HT1080 (cell line): ENCODE data around the gene HAPLN1. TPM values are rescaled to one million over a fixed set of nuclear protein-coding genes. Genes with fewer than 3 reads are reported as not detected.
"Not testable (repeated sequence)": the region's sequence is repeated elsewhere in the genome, so short reads cannot be mapped to it uniquely, and the experiment has no call there.

ENCODE experiments used
- DNase-seq: peaks from one replicate; pipeline ENCODE4 v3.0.0-alpha.2; 2015; ENCODE audit warnings: low read depth
- polyA plus RNA-seq, 2 experiments: library from polyadenylated mRNA; depleted of rRNA; stranded (reverse); fragments of >200 nt; gene quantifications; 2 replicates each; pipeline ENCODE4 v1.2.3, GENCODE V29; 2015
- total RNA-seq: library from RNA; depleted of rRNA; stranded (reverse); fragments of >200 nt; shearing (Covaris generic); gene quantifications from 2 replicates; pipeline ENCODE4 v1.2.3, GENCODE V29; 2014; rRNA removed

HAPLN1 gene
- total RNA-seq = not detected in 2 replicates
- not detected in 2 replicates for polyA plus RNA-seq (2015; cell fraction: cytosol; rRNA removed)
- not detected in 2 replicates for polyA plus RNA-seq (2015; cell fraction: nucleus; rRNA removed)

DNA sequence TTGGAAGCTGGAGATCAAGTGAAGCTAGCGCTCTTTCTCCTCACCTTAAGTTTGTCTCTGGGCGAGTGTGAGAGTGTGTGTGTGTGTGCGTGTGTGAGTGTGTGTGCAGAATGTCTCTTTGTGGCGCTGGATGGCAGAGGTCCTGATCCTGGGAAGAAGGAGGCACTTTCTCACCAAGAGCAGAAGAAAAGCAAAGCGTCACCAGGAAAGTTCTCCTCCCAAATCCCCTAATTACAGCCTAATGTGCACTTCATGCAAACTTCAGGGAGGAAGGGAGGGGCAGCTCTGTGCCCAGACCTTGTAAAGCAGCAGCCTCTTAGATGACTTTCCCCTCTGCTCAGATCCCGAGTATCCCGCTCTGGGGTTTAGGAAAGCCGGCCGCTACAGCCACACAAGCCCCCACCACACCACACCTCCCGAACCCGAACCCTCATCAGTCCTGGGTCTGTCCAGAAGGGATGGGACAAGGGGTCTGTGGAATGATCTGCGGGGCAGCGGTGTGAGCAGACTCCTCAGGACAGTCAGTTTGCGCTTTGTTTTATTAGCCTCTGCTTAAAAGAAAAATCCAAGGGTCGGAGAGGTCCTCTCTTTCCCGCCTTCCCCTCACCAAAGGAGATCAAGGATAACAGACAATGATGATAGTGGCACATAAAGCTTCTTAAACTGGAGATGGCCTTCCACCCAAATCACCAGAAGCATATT is at the start of gene HAPLN1:
Gene HAPLN1 (minus strand): TSS at position 20 of the 702 bp plus-strand sequence. CDS start 47,332 bp downstream, outside the sequence.
- DNase-seq = no peak

DNA sequence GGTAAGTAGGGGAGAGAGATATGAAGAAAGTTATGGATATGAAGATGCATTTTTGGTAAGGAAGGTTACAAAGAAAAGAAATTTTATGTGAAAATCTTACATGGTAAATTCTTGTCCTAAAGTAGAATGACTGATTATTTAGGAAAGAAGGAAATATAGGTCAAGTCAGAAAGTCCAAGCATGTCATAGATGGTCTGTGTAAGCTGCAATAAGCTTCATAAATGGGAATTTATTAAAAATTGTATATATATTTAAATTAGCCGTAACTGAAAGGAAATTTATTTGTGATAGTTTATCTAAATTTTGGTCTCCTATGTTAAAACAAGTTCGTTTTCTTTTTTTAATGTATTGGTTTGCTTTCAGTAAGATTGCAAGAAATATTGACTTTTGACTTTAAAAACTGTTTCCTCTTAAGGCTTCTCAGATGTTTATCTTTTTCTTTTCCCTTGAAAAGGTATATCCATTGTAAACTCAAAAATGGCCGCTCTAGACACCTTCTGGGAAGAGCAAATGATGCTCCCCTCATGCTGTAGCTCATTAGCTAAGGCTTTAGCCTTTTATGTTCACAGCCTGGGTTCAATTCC is 46.8 kb upstream of the HAPLN1 start:
- peak; percentile 3 for DNase-seq

GRCh38 chr5:83764101-83764500 is 43.4 kb upstream of the HAPLN1 start:
- no peak for DNase-seq

DNA sequence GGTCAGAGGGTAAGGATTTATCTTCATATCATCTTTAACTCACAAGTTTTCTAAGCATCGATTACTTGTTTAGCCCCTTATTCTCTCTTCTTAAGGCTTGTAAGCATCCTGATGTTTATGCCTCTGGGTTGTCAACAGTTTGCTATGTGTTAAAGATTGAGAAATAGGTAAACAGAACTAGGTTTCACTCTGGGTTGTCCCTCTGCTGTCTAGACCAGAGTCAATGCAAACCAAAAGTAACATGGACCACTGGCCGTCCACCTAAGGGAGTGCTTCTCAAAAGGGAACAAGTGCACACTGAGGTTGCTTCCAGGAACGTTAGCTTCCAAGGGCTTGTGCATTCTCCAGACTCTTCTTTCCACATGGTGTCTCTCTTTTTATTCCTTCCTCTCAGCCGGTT is 39.9 kb upstream of the HAPLN1 start:
- no peak for DNase-seq

DNA sequence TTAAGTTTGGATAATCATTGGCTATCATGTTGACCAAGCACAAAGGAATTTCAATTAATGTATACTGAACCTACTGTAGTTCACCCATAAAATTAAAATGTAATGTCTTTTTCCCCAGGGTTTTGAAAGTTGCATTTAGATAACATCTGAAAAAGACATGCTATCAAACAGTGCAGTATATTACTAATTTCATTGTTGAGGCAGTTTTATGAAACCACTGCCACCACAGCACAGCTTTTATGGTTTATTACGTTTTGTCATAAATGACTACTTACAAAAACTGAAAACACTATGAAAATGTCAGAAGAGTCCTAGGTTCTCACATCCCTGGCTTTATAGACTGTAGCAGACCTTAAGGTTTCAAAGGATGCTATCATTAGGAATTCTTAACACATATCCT is 32.0 kb upstream of the HAPLN1 start:
- DNase-seq = no peak

DNA sequence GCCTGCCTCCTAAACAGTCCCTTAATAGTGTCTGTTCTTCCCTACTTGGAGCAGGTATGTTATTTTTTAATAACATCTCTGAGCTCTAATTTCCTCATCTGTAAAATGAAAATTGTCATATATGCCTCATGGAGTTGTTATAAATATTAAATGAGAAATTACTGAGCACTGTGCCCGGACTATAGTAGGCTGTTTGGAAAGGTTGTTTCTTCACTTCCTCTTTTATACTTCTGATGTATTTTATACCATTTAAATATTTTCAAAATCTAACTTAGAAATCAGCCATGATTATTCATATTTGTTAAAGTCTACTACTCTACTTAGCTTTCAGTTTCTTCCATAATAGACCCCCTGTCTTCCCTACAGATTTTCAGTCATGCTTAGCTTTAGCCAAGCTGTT is 30.5 kb upstream of the HAPLN1 start:
- DNase-seq = no peak

- no peak for DNase-seq
These were observed 30.1 kb upstream of the HAPLN1 start for GRCh38 chr5:83750749-83751148.

DNA sequence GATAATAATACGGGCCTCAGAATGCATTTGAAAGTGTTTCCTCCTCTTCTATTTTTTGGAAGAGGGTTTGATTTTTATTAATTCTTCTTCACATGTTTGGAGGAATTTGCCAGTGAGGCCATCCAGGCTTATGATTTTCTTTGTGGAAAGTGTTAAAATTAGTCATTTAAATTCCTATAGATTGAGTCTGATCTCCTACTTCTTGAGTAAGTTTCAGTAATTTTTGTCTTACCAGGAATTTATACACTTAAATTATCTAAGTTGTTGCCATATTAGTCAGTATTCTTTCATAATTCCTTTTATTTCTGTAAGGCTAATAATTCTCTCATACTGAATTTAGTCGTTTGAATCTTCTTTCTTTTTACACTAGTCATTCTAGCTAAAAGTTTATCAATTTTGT is 25.2 kb upstream of the HAPLN1 start:
- DNase-seq = no peak

DNA sequence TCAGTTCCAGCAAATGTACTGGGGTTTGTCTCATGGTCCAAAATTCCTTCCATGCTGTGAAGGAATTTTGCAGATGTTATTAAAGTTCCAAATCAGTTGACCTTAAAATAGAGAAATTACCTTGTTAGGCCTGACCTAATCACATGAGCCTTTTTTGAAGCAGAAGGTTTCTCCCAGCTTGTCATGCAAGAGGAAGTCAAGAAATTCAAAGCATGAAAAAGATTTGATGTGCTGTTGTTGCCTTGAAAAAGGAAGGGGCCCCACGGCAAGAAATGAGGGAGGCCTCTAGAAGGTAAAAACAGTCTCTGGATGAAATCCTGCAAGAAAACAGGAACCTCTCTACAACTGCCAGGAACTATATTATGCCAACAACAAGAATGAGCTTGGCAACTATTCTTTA is 24.2 kb upstream of the HAPLN1 start:
- DNase-seq = no peak

DNA sequence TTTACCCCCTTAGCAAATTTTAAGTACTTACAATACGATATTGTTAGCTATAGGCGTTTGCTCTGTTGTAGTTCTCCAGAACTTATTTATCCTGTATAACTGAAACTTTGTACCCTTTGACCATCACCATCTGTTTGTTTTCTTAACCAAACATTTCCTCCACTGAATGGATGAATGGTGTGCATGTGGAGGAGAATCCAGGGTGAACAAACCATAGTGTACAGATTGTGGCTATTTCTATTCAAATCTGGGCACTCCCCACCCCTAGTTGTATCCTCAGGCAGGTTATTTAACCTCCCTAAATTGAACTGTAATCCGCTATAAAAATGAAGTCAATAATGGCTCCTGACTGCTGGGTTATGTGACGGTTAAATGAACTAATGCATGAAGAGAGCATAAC is 21.4 kb upstream of the HAPLN1 start:
- DNase-seq = no peak

DNA sequence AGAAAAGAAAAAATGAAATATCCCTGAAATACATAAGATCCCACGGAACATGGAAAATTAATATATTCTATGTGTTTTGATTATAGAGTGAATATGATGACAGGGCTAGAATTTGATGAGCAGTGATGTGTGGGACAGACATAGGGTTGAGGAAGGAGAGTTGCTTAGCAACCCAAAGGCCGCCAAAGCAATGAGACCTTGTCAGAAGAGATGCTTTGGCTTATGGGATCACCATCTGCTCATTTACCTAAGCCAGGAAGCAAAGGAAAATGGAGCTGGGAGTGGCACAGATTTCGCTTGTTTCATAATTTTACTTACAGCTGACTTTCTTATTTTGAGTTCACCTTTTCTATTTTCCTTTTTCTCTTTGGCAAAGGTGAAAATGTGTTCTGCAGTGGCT is 20.9 kb upstream of the HAPLN1 start:
- no peak for DNase-seq

- no peak for DNase-seq
These were observed 20.1 kb upstream of the HAPLN1 start for GRCh38 chr5:83740741-83741140.

- not testable (repeated sequence) for DNase-seq
These were observed 15.5 kb upstream of the HAPLN1 start for GRCh38 chr5:83736169-83736568.

GRCh38 chr5:83735058-83735457 is 14.4 kb upstream of the HAPLN1 start:
- not testable (repeated sequence) for DNase-seq

GRCh38 chr5:83731638-83732037 is 11.0 kb upstream of the HAPLN1 start:
- no peak for DNase-seq

GRCh38 chr5:83729362-83729761 is 8.7 kb upstream of the HAPLN1 start:
- no peak for DNase-seq

- DNase-seq = no peak
These were observed 6.3 kb upstream of the HAPLN1 start for GRCh38 chr5:83726912-83727311.

DNA sequence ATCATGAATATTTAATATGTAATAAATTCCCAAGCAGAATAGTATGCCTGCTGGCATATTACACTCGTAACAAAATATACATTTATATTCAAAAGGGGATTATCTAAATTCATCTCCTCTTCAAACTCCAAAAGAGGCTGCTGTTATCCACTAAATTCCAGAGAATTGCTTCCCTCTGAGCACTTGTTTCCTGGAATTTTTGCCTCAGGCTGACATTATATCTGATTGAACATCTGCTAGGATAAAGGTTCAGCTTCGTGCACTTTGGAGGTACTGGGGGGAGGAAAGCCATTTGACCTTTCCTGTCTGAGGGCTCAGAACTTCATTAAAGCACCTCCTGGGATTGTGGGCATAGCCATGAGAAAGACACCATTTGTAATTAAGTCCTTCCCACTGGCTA is 4.3 kb upstream of the HAPLN1 start:
- DNase-seq = no peak

DNA sequence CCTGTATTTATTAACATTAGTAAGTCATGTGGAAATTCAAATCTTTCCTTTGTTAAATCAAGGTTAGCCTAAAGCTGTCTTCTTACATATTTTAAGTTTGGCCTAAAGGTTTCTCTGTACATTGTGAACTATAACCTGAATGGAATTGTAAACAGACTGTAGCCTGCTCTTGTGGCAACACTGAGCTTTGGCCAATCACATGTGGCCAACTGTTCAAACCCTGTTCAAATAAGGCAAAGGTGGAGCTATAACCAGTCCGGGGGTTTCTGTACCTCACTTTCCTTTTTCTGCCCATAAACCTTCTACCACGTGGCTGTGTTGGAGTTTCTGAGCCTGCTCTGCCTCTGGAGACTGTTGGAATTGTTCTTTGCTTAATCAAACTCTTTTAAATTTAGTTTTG is 3.3 kb upstream of the HAPLN1 start:
- DNase-seq = no peak

GRCh38 chr5:83723031-83723430 is 2.4 kb upstream of the HAPLN1 start:
- DNase-seq = no peak

DNA sequence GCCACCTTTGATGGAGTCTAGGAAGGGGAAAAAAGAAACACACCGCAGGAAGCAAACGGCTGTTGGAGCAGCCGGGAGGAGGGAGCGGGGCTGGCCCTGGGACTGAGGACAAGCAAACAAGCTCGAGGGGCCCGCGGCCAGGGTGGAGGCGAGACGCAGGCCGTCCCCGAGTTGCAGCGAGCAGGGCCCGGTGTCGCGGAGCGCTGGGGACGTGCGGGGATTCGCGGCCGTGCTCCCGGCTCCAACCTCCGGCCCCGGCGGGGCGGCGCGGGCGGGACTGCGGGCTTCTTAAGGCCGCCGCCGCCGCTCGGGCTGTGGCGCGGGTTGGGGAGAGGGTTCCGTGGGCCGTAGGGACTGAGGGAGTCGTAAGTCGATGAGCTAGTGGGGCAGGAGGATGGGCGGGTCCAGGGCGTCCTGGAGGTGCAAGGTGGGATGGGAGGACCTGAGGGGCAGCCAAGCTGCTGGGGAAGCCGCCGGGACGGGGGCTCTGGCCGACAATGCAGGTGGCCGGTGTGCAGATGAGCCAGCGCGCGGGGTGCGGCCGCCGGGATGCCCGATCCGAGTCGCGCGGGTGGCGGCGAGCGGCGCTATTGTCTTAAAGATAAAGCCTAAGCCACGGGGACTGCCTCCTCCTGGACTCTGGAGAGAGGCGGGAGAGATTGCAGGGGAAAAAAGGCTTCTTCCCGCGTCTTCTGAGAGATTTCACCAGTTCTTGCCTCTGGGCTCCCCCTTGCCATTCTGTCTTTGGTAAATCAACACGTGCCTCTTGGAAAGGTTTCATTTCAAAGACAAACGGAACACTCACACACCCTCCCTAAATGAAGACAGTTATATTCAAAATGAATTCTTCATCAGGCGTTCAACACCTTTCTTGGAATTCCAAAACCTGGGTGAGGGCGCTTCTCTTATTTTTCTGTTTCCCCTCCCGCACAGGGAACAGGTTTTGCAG is 1.6 kb upstream of the HAPLN1 start:
- peak; percentile 75 for DNase-seq

DNA sequence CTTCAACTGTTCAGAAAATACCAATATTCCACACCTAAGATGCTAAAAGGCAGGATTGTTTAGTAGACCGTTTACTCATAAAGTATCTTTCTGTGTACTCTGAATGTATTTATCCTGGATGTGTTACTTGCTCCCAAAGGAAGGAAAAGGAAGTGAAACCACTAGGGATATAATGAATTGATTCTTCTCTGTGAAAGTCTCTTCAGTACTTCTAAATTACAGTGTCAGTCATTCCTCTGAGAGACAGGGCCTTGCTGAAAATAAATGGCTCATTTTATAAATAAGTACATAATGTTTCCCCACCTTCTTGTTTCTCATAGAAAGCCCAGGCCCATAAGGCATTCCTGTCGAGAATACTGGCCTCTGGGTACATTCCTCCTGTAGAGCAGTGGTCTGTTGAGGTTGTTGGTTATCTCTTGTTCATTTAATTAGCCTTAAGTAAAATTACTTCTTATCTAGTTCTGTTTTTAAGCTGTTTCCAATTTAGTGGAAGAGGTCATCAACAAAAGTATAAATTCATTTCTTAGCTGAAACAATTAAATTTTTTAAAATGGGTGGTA is 1.6 kb downstream of the HAPLN1 start:
- no peak for DNase-seq
